T-helper 2 cell (primary cell): ENCODE data around the gene DNAH3.
A peak's percentile ranks its signal among the peaks of the same experiment; 100 is the strongest.
"Not testable (repeated sequence)": the region's sequence is repeated elsewhere in the genome, so short reads cannot be mapped to it uniquely, and the experiment has no call there.

Source experiments
- DNase-seq, 5 experiments: peaks; one replicate each; pipeline versions ENCODE4 v3.0.0 to v3.0.0-alpha.2; 2012 to 2022

The DNAH3 gene

GRCh38 chr16:20989496-20990070, 161.1 kb downstream of the DNAH3 start:
- not testable (repeated sequence) for DNase-seq

GRCh38 chr16:20987049-20987448, 163.6 kb downstream of the DNAH3 start:
- no peak for DNase-seq

GRCh38 chr16:20984019-20984418, 166.6 kb downstream of the DNAH3 start:
- DNase-seq = no peak

DNA sequence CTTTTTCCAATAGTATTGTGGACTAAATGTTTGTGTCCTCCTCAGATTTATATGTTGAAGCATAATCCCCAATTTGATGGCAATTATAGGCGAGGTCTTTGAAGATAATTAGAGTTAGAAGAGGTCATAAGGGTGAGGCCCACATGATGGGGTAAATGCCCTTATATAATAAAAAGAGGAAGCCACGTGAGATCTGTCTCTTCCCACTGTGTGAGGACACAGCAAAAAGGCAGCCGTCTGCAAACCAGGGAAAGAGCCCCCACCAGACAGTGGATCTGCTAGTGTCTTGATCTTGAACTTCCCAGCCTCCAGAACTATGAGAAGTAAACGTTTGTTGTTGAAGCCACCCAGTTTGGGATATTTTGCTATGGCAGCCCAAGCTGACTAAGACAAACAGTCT, 174.1 kb downstream of the DNAH3 start:
- DNase-seq = no peak

DNA sequence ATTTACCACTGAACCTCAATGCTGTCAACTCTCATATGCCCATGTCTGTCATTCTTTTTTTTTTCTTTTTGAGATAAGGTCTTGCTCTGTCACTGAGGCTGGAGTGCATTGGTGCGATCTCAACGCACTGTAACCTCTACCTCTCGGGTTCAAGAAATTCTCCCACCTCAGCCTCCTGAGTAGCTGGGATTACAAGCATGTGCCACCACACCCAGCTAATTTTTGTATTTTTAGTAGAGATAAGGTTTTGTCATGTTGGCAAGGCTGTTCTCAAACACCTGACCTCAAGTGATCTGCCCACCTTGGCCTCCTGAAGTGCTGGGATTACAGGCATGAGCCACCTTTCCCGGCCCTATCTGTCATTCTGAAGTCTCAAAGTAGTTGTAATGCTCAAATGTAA, 177.4 kb downstream of the DNAH3 start:
- DNase-seq = not testable (repeated sequence)

DNA sequence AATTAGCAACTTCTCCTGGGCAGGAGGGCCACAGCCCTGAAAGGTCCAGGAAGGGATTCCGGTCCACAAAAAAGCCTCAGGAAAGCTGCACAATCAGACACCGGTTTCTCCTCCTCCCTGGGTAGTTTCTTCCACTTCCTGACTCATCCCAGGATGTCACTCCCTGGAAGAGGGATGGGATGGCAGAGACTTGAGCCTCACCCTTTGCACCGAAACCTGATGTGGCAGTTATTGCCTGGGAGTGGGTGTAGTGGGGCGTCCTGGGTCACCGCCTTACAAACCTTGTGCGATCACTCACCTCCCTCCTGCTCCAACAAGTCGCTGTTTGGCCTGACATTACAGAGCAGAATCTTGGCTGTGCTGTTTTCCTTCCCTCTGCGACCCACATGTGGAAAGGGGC, 179.2 kb downstream of the DNAH3 start:
- no peak for DNase-seq

GRCh38 chr16:20969386-20969785, 181.3 kb downstream of the DNAH3 start:
- no peak for DNase-seq

GRCh38 chr16:20968765-20969164, 181.9 kb downstream of the DNAH3 start:
- DNase-seq = no peak

DNA sequence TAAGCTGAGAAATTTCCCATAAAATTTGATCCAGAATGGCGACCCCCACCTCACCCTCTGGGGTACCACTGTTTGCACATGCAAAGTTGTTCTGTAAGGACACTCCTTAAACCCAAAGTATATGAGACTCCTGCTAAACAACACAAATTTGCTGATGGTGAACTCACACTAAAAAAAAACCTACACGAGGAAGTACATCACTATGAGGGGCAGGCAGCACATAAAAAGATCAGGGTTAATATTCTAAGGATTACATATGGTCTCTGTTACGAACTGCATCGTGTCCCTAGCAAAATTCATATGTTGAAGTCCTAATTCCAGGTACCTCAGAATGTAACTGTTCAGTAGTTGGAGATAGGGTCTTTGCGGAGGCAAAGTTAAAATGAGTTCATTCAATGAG, 189.7 kb downstream of the DNAH3 start:
- no peak for DNase-seq

DNA sequence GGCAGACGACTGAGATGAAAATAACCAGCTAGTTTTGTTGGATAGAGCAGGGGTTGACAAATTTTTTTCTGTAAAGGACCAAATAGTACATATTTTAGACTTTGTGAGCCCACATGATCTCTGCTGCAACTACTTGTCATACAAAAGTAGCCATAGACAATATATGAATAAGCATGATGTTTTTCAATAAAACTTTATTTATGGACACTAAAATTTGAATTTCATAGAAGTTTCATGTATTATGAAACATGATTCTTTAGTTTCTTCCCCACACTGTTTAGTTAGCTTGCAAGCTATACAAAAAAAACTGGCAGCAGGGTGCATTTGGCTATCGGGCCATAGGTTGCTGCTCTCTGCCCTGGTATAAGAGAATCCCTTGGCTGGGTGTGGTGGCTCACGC, 193.5 kb downstream of the DNAH3 start:
- DNase-seq = no peak

GRCh38 chr16:20956319-20956718, 194.3 kb downstream of the DNAH3 start:
- no peak for DNase-seq

DNA sequence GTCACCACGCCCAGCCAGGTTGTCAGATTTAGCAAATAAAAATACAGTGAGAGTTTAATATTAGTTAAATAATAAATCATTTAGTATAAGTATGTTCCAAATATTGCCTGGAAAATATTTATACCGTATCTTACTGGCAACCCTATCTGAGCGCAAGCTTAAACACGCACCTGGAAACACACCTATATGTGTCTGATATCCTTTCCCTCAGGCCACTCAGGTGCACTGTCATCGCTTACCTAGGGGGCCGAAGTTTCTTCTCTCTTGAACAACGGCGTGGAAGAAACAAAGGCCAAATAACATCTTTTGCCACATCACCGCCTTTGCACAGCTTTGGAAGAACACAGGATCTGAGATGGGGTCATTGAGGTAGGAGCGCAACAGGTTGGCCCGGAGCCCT, 196.1 kb downstream of the DNAH3 start:
- no peak for DNase-seq

DNA sequence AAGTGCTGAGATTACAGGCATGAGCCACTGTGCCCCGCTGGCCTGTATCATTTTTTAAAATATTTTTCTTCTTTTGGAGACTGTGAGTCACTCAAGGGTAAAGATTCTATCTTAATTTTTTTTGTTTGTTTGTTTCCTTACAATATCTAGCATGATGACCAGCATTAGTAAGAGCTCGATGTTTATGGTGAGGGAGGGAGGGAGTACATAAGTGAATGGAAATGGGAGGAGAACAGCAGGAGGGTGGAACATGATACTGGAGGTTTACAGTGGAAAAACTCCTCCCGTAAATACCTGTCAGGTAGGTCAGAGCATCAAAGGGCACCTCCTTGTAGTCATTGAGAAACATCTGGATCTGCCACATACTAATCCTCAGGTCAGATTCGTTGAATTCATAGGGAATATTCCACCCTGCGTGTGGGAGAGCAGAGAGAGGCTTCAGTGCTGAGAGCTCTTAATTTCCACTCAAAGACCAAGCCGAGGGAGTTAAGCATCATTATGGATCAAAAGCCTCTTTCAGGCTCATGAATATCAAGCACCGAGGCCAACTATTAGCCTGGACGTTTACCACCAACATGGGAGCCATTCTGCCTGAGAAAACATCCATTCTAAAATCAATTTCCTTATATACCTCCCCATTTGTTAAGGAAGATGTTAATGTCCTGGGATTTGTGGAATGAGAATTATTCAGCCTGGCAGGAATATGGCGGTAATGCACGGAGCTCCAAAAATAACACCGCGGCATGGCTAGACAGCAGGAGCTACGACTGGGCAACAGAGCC, 198.3 kb downstream of the DNAH3 start:
- DNase-seq = no peak

- DNase-seq = no peak
Observed at GRCh38 chr16:20950294-20950693, 200.4 kb downstream of the DNAH3 start.

- DNase-seq = no peak
Observed at GRCh38 chr16:20949660-20950059, 201.0 kb downstream of the DNAH3 start.

DNA sequence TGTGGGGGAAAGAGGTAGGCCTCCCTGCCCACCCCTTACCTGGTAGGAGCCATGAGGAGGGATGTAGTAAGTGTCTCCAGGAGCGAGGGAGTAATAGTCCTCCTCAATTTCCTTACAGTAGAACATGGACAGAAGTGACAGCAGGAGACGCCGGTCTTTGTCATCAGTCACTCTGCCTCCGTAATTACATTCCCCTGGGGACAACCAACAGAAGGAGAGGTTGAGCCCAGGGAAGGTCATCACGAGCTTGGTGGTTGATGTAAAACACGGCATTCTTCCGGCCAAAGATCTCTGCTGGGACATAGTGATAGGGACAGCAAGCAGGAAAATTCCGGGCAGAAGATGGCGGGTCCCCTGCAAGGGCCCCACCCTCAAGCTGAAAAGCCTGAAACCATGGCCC, 202.2 kb downstream of the DNAH3 start:
- no peak for DNase-seq

DNA sequence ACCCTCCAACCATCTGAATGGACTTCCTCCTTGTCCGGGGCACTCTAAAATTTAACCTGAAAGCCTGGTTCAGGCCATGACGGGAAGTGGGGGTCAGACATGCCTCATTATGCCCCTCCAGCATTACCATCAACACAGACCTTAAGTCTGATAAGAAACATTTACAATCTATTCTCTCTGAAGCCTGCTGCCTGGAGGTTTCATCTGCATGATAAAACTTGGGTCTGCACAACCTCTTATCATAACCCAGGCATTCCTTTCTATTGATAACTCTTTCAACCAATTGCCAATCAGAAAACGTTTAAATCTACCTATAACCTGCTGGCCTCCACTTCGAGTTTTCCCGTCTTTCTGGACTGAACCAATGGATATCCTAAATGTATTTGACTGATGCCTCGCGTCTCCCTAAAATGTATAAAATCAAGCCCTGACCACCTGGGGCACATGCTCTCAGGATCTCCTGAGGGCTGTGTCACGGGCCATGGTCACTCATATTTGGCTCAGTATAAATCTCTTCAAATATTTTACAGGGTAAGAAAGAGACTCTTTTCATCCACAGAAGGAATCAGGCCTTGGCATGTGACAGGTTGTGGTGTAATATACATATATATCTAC, 204.5 kb downstream of the DNAH3 start:
- no peak for DNase-seq

GRCh38 chr16:20945575-20945875, 205.1 kb downstream of the DNAH3 start:
- not testable (repeated sequence) for DNase-seq

- peak in 3 of 5 experiments; percentile 3 to 81 (median 5) for DNase-seq
Observed at GRCh38 chr16:20944861-20945574, 205.6 kb downstream of the DNAH3 start.

- DNase-seq = no peak
Observed at GRCh38 chr16:20942256-20942655, 208.4 kb downstream of the DNAH3 start.

GRCh38 chr16:20941636-20941926, 209.1 kb downstream of the DNAH3 start:
- no peak for DNase-seq

DNA sequence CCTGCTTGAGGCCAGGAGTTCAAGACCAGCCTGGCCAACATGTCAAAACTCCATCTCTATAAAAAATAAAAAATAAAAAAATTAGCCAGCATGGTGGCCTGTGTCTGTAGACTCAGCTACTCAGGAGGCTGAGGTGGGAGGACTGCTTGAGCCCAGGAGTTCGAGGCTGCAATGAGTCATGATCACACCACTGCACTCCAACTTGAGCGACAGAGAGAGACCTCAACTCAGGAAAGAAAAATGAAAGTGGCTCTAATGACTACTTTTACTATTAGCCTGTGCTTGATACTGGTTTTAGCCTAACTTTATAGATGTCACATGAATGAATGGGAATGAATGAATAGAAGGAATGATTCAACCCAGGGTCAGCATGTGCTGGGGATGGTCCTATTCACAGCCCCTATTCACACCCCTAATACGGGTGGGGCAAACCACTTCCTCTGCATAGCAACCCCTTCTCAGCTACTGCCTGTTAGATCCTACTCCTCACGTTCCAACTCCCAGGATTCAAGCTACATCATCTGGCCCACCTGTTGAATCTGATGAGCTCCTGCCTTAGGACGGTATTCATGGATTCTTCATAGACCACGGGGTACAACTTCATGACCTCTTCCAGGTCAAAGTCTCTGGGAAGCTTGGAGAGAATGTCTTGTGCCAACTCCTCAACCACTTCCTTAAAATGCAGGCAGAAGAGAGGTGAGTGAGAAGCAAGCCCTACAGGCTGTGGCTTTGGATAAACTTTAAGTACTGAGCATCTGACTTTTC, 209.6 kb downstream of the DNAH3 start:
- peak in 1 of 5 experiments; percentile 35 for DNase-seq

- DNase-seq = peak in 1 of 5 experiments; percentile 49
Observed at GRCh38 chr16:20939611-20940010, 211.0 kb downstream of the DNAH3 start.
